Measurements from ENCODE around the gene PTPN3. TPM values are rescaled to one million over a fixed set of nuclear protein-coding genes. Genes with fewer than 3 reads are reported as not detected.

Gene PTPN3
- total RNA-seq, 1 experiment from 2014 or later: 11.3 TPM

- DNase-seq (ENCODE audit: low spot score): no peak
Observed at GRCh38 chr9:109426626-109427402, 71.3 kb downstream of the PTPN3 start.

GRCh38 chr9:109424618-109425017 is 73.5 kb downstream of the PTPN3 start:
- no peak for DNase-seq (ENCODE audit: low spot score)

- no peak for DNase-seq (ENCODE audit: low spot score)
Observed at GRCh38 chr9:109423877-109424276, 74.2 kb downstream of the PTPN3 start.

GRCh38 chr9:109422641-109423040 is 75.5 kb downstream of the PTPN3 start:
- no peak for DNase-seq (ENCODE audit: low spot score)

GRCh38 chr9:109421026-109421970 is 76.8 kb downstream of the PTPN3 start:
- DNase-seq (ENCODE audit: low spot score): no peak

GRCh38 chr9:109419531-109419930 is 78.6 kb downstream of the PTPN3 start:
- no peak for DNase-seq (ENCODE audit: low spot score)

- no peak for DNase-seq (ENCODE audit: low spot score)
Observed at GRCh38 chr9:109418827-109419226, 79.3 kb downstream of the PTPN3 start.

- DNase-seq (ENCODE audit: low spot score): no peak
Observed at GRCh38 chr9:109417585-109418544, 80.2 kb downstream of the PTPN3 start.

- DNase-seq (ENCODE audit: low spot score): no peak
Observed at GRCh38 chr9:109417054-109417453, 81.1 kb downstream of the PTPN3 start.

- no peak for DNase-seq (ENCODE audit: low spot score)
Observed at GRCh38 chr9:109416135-109416706, 81.9 kb downstream of the PTPN3 start.

GRCh38 chr9:109414125-109414785 is 83.9 kb downstream of the PTPN3 start:
- DNase-seq (ENCODE audit: low spot score): no peak

- DNase-seq (ENCODE audit: low spot score): peak; percentile 15
Observed at GRCh38 chr9:109411798-109412352, 86.2 kb downstream of the PTPN3 start.

- no peak for DNase-seq (ENCODE audit: low spot score)
Observed at GRCh38 chr9:109411069-109411761, 86.9 kb downstream of the PTPN3 start.

- no peak for DNase-seq (ENCODE audit: low spot score)
Observed at GRCh38 chr9:109409773-109410397, 88.2 kb downstream of the PTPN3 start.

GRCh38 chr9:109408759-109409462 is 89.2 kb downstream of the PTPN3 start:
- DNase-seq (ENCODE audit: low spot score): no peak

GRCh38 chr9:109403766-109404320 is 94.3 kb downstream of the PTPN3 start:
- no peak for DNase-seq (ENCODE audit: low spot score)

GRCh38 chr9:109403116-109403515 is 95.0 kb downstream of the PTPN3 start:
- DNase-seq (ENCODE audit: low spot score): no peak

- DNase-seq (ENCODE audit: low spot score): no peak
Observed at GRCh38 chr9:109401990-109402318, 96.2 kb downstream of the PTPN3 start.
